DOHH2 (cell line): Measurements from ENCODE around the gene SP6.

Experiments
- H3F3A ChIP-seq: fragments of 200-600 bp; sonication (generic), shearing (Covaris generic); 2 replicates; pipeline ENCODE4 v1.6.0; 2016; ENCODE audit warnings: antibody characterized with exemption, mild to moderate bottlenecking; ENCODE audit not compliant: control insufficient read depth, insufficient read depth
- H3K27ac ChIP-seq: fragments of 200-600 bp; sonication (generic); 2 replicates; pipeline ENCODE4 v1.5.1; 2014; ENCODE audit warnings: low read depth, mild to moderate bottlenecking, low read length, moderate library complexity
- H3K27me3 ChIP-seq: fragments of 200-600 bp; sonication (generic); 2 replicates; pipeline ENCODE4 v1.6.1; 2014; ENCODE audit warnings: mild to moderate bottlenecking, low read length, mixed read lengths; ENCODE audit not compliant: control insufficient read depth
- H3K36me3 ChIP-seq: fragments of 200-600 bp; sonication (generic); 2 replicates; pipeline ENCODE4 v1.6.1; 2014; ENCODE audit warnings: mild to moderate bottlenecking, low read length, moderate library complexity, mixed read lengths; ENCODE audit not compliant: control insufficient read depth
- H3K4me1 ChIP-seq: fragments of 200-600 bp; sonication (generic); 2 replicates; pipeline ENCODE4 v1.6.1; 2014; ENCODE audit warnings: mild to moderate bottlenecking, low read length, mixed read lengths; ENCODE audit not compliant: control insufficient read depth
- H3K4me2 ChIP-seq: fragments of 200-600 bp; sonication (generic); 2 replicates; pipeline ENCODE4 v1.6.0; 2014; ENCODE audit warnings: mild to moderate bottlenecking, low read length, moderate library complexity
- H3K4me3 ChIP-seq: fragments of 200-600 bp; sonication (generic); 2 replicates; pipeline ENCODE4 v1.5.1; 2014; ENCODE audit warnings: mild to moderate bottlenecking, low read length, mixed read lengths
- H3K79me2 ChIP-seq: fragments of 200-600 bp; sonication (generic); 2 replicates; pipeline ENCODE4 v1.6.1; 2014; ENCODE audit warnings: mild to moderate bottlenecking, low read length, mixed read lengths; ENCODE audit not compliant: control insufficient read depth
- H3K9me2 ChIP-seq: fragments of 200-600 bp; sonication (generic); replicated peaks from 2 replicates; pipeline ENCODE4 v1.6.1; 2014; ENCODE audit warnings: mild to moderate bottlenecking, low read length, mixed read lengths; ENCODE audit not compliant: control insufficient read depth
- H3K9me3 ChIP-seq: fragments of 200-600 bp; sonication (generic); 2 replicates; pipeline ENCODE4 v1.6.1; 2014; ENCODE audit warnings: antibody characterized with exemption, low read length, mixed read lengths; ENCODE audit not compliant: control insufficient read depth, insufficient read depth
- H4K20me1 ChIP-seq: fragments of 200-600 bp; sonication (generic); 2 replicates; pipeline ENCODE4 v1.6.0; 2014; ENCODE audit warnings: low read depth, mild to moderate bottlenecking, antibody characterized with exemption, low read length, moderate library complexity; ENCODE audit not compliant: control insufficient read depth, insufficient read depth
- EZH2phosphoT487 ChIP-seq: fragments of 200-600 bp; sonication (generic); IDR thresholded peaks from 2 replicates; pipeline ENCODE4 v1.6.1; 2017; ENCODE audit warnings: borderline replicate concordance, mild to moderate bottlenecking, antibody characterized with exemption, low read length, moderate library complexity, mixed read lengths
- TF ChIP-seq, protein P1 (sequence below): fragments of 200-600 bp; sonication (generic); IDR thresholded peaks from one replicate; pipeline ENCODE4 v1.5.1; 2014; ENCODE audit warnings: antibody characterized with exemption, mild to moderate bottlenecking, low read depth, low read length; ENCODE audit not compliant: poor library complexity, severe bottlenecking

SP6 gene

GRCh38 chr17:47866941-47867340 lies 16.0 kb upstream of the SP6 start:
- H3K27me3 ChIP-seq: peaks cover 28% of the 10 kb centered on the region

DNA sequence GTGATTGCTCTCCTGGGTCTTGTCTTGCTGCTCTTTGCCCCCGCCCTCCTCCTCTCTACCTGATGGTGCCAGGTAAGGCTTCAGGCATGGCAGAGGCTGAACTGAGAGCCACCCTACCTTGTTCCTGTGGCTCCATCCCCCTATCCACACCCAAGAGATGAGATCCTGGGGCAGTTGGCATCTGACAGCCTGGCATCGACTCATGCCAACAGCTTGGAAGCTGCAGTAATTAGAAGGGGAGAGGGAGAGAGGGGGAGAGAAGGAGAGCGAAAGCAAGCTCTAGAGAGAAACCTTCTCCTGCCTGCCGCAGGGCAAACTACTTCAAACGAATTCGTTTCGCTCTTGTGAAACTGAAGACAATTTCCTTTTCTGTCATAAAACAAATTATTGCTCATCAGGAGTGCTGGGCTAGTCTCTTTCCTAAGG lies 13.8 kb upstream of the SP6 start:
- H3F3A ChIP-seq: no peaks in the 10 kb centered on the region
- H3K4me1 ChIP-seq: no peaks in the 10 kb centered on the region
- H3K36me3 ChIP-seq: no peaks in the 10 kb centered on the region
- H3K4me2 ChIP-seq: no peak overlapping the region
- TF ChIP-seq EZH2phosphoT487: no peak
- TF ChIP-seq, protein P1, sequence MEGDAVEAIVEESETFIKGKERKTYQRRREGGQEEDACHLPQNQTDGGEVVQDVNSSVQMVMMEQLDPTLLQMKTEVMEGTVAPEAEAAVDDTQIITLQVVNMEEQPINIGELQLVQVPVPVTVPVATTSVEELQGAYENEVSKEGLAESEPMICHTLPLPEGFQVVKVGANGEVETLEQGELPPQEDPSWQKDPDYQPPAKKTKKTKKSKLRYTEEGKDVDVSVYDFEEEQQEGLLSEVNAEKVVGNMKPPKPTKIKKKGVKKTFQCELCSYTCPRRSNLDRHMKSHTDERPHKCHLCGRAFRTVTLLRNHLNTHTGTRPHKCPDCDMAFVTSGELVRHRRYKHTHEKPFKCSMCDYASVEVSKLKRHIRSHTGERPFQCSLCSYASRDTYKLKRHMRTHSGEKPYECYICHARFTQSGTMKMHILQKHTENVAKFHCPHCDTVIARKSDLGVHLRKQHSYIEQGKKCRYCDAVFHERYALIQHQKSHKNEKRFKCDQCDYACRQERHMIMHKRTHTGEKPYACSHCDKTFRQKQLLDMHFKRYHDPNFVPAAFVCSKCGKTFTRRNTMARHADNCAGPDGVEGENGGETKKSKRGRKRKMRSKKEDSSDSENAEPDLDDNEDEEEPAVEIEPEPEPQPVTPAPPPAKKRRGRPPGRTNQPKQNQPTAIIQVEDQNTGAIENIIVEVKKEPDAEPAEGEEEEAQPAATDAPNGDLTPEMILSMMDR: no peak
- H3K27me3 ChIP-seq: peaks cover 16% of the 10 kb centered on the region
- no peaks in the 10 kb centered on the region for H3K79me2 ChIP-seq
- no peaks in the 10 kb centered on the region for H4K20me1 ChIP-seq
- no peak overlapping the region for H3K4me3 ChIP-seq
- H3K9me2 ChIP-seq: no peaks in the 10 kb centered on the region
- no peaks in the 10 kb centered on the region for H3K9me3 ChIP-seq
- H3K27ac ChIP-seq: no peak overlapping the region

More at GRCh38 chr17:47866941-47867340, 16.0 kb upstream of the SP6 start:
- Histone ChIP-seq H3F3A (no peaks in the 10 kb centered on the region), H3K9me3 (no peaks in the 10 kb centered on the region), H4K20me1 (no peaks in the 10 kb centered on the region), H3K27ac (no peak overlapping the region), H3K4me1 (no peaks in the 10 kb centered on the region), H3K9me2 (no peaks in the 10 kb centered on the region), H3K36me3 (no peaks in the 10 kb centered on the region), H3K4me3 (no peak overlapping the region), H3K4me2 (no peak overlapping the region), H3K79me2 (no peaks in the 10 kb centered on the region)
- TF ChIP-seq, protein P1: no peak
- TF ChIP-seq EZH2phosphoT487: no peak

GRCh38 chr17:47862621-47863440 lies 11.9 kb upstream of the SP6 start:
- Histone ChIP-seq H3K4me2 (no peak overlapping the region), H3K4me3 (no peak overlapping the region), H4K20me1 (no peaks in the 10 kb centered on the region), H3K27ac (no peak overlapping the region), H3K79me2 (no peaks in the 10 kb centered on the region), H3K27me3 (peaks cover 6% of the 10 kb centered on the region; the same call in 1 of the 2 replicates), H3K9me3 (no peaks in the 10 kb centered on the region), H3F3A (no peaks in the 10 kb centered on the region), H3K9me2 (no peaks in the 10 kb centered on the region), H3K4me1 (no peaks in the 10 kb centered on the region), H3K36me3 (no peaks in the 10 kb centered on the region)
- TF ChIP-seq, protein P1: no peak
- no peak for TF ChIP-seq EZH2phosphoT487
